Neuronal stem cell (in vitro differentiated cells): ENCODE measurements around the gene SH2D6.

Experiments
- DNase-seq: peaks from one replicate; pipeline ENCODE4 v3.0.0-alpha.2; 2013; ENCODE audit warnings: low spot score
- H2AFZ ChIP-seq: one replicate; pipeline ENCODE4 v1.6.1; 2013; ENCODE audit warnings: mild to moderate bottlenecking, low read length, inconsistent platforms
- H2AK5ac ChIP-seq: 2 replicates; pipeline ENCODE4 v1.6.1; 2013; ENCODE audit warnings: low read depth, mild to moderate bottlenecking, inconsistent platforms, low read length, moderate library complexity, mixed read lengths
- H2BK120ac ChIP-seq: 2 replicates; pipeline ENCODE4 v1.6.1; 2013; ENCODE audit warnings: low read depth, mild to moderate bottlenecking, inconsistent platforms, low read length, moderate library complexity, mixed read lengths
- H2BK12ac ChIP-seq: one replicate; pipeline ENCODE4 v1.6.1; 2013; ENCODE audit warnings: low read length, inconsistent platforms
- H2BK15ac ChIP-seq: 2 replicates; pipeline ENCODE4 v1.6.1; 2013; ENCODE audit warnings: mild to moderate bottlenecking, low read length, inconsistent platforms, mixed read lengths
- H2BK5ac ChIP-seq: one replicate; pipeline ENCODE4 v1.6.1; 2013; ENCODE audit warnings: inconsistent platforms, mild to moderate bottlenecking, low read length, moderate library complexity
- H3K14ac ChIP-seq: one replicate; pipeline ENCODE4 v1.6.1; 2013; ENCODE audit warnings: low read length, inconsistent platforms
- H3K18ac ChIP-seq: 2 replicates; pipeline ENCODE4 v1.6.1; 2013; ENCODE audit warnings: low read length, inconsistent platforms
- H3K23ac ChIP-seq: 2 replicates; pipeline ENCODE4 v1.6.1; 2013; ENCODE audit warnings: low read depth, mild to moderate bottlenecking, mixed read lengths, low read length, inconsistent platforms; ENCODE audit not compliant: poor library complexity
- H3K27ac ChIP-seq: replicated peaks from 3 replicates; pipeline ENCODE4 v1.5.1; 2013; ENCODE audit warnings: low read length, inconsistent platforms
- H3K27me3 ChIP-seq, 3 experiments: 2 replicates each; pipeline ENCODE4 v1.6.1; 2013; ENCODE audit warnings: low read length in 3 of 3, mild to moderate bottlenecking in 2 of 3, inconsistent platforms in 1 of 3, low read depth in 1 of 3, mixed read lengths in 1 of 3, moderate library complexity in 1 of 3; ENCODE audit not compliant: control insufficient read depth in 3 of 3, insufficient read depth in 3 of 3
- H3K36me3 ChIP-seq, 2 donors: replicated peaks in 1 of 2; 2 replicates each; pipeline ENCODE4 v1.6.1; 2013; ENCODE audit warnings: low read length in 2 of 2; ENCODE audit not compliant: control insufficient read depth in 2 of 2, insufficient read depth in 2 of 2
- H3K4ac ChIP-seq: 2 replicates; pipeline ENCODE4 v1.6.1; 2013; ENCODE audit warnings: inconsistent platforms, mild to moderate bottlenecking, low read length, moderate library complexity
- H3K4me1 ChIP-seq, 2 donors: 1 replicate in 1 of 2; 2 replicates in 1 of 2; pipeline ENCODE4 v1.6.1; 2013; ENCODE audit warnings: low read length in 2 of 2, low read depth in 1 of 2; ENCODE audit not compliant: control insufficient read depth in 2 of 2, insufficient read depth in 1 of 2
- H3K4me2 ChIP-seq: one replicate; pipeline ENCODE4 v1.6.1; 2013; ENCODE audit warnings: mild to moderate bottlenecking, low read length, inconsistent platforms; ENCODE audit not compliant: insufficient read depth, poor library complexity, severe bottlenecking
- H3K4me3 ChIP-seq, 2 donors: 2 replicates each; pipeline ENCODE4 v1.5.1; 2013; ENCODE audit warnings: low read length in 2 of 2, mild to moderate bottlenecking in 2 of 2, inconsistent platforms in 1 of 2, moderate library complexity in 1 of 2
- H3K79me1 ChIP-seq: one replicate; pipeline ENCODE4 v1.6.1; 2013; ENCODE audit warnings: low read depth, mild to moderate bottlenecking, inconsistent platforms, low read length, moderate library complexity
- H3K9ac ChIP-seq: one replicate; pipeline ENCODE4 v1.6.1; 2013; ENCODE audit warnings: mild to moderate bottlenecking, low read depth, low read length, inconsistent platforms; ENCODE audit not compliant: poor library complexity
- H3K9me3 ChIP-seq, 2 donors: replicated peaks in 1 of 2; 2 replicates each; pipeline versions ENCODE3 to v1.6.1; 2013; ENCODE audit warnings: low read length in 2 of 2, mild to moderate bottlenecking in 2 of 2, inconsistent platforms in 1 of 2, low read depth in 1 of 2, mixed read lengths in 1 of 2, moderate library complexity in 1 of 2; ENCODE audit not compliant: control insufficient read depth in 2 of 2, insufficient read depth in 1 of 2
- H4K8ac ChIP-seq: one replicate; pipeline ENCODE4 v1.6.1; 2013; ENCODE audit warnings: low read depth, mild to moderate bottlenecking, inconsistent platforms, low read length, moderate library complexity
- H4K91ac ChIP-seq: one replicate; pipeline ENCODE4 v1.6.1; 2013; ENCODE audit warnings: low read length, low read depth, mild to moderate bottlenecking, inconsistent platforms; ENCODE audit not compliant: poor library complexity
- WGBS, 2 donors: extraction: QIAGEN DNeasy Blood & Tissue Kit; methylation state at CpG; one replicate each; pipeline ENCODE4 v1.1.7; 2013; ENCODE audit warnings: missing lambda C conversion rate in 2 of 2, mixed read lengths in 1 of 2; ENCODE audit not compliant: insufficient read length in 2 of 2, insufficient replicate concordance in 1 of 2; ENCODE audit errors: extremely low coverage in 2 of 2; 5-methylcytosine and 5-hydroxymethylcytosine counted together

The SH2D6 gene

GRCh38 chr2:85457877-85458316 is 39.4 kb downstream of the SH2D6 start:
- Histone ChIP-seq H2AK5ac (no peak overlapping the region), H3K18ac (no peak overlapping the region), H3K79me1 (no peaks in the 10 kb centered on the region), H3K36me3 (no peaks in the 10 kb centered on the region), H3K23ac (no peak overlapping the region), H2BK15ac (no peak overlapping the region), H3K4me1 (no peaks in the 10 kb centered on the region), H2BK12ac (no peak overlapping the region), H3K27ac (no peak overlapping the region), H2BK120ac (no peak overlapping the region), H3K4me2 (no peak overlapping the region), H3K9me3 (no peaks in the 10 kb centered on the region), H3K9ac (no peak overlapping the region), H4K91ac (no peak overlapping the region), H2BK5ac (no peak overlapping the region), H3K14ac (no peak overlapping the region), H4K8ac (no peak overlapping the region), H2AFZ (no peak overlapping the region), H3K4me3 (no peak overlapping the region), H3K4ac (no peak overlapping the region), H3K27me3 (peaks cover 0 to 10% (median 2%) of the 10 kb centered on the region in 3 experiments)
- DNase-seq: no peak
- WGBS, 2 donors: no CpG with 5 or more reads among the region's 6 CpGs

DNA sequence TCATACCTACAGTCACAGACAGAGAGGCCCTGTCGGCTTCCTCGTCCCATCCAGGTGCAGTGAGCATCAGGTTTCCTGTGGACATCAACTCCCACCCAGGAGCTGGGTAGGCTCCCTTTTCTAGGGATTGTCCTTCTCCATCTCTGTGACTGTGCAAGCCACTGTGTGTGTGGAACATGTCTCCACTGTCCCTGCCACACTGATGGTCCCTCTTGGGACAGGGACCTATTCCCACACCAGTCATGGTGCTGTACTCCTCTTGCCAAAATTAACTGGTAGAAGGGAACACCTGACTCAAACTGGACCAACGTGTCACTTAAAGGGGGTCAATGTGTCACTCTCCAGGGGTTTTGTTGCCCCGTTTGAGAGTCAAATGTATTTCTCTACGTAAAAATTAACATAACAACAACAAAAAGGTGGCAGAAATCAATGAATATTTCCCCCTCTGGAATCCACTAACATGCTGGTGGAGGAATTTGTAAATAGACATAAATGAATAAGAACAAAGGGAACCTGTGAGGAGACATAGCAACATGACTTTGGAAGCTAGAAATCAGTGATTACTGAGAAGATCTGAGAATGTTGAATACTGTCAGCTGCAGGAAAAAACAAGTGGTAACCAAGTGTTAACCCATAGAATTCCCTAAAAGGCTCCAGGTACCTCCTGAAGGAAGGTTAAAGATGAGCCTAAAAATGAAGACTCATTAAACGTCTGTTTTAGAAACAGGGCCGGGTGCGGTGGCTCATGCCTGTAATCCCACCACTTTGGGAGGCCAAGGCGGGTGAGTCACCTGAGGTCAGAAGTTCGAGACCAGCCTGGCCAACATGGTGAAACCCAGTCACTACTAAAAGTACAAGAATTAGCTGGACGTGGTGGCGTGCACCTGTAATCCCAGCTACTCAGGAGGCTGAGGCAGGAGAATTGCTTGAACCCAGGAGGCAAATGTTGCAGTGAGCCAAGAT is 40.4 kb downstream of the SH2D6 start:
- H4K91ac ChIP-seq: no peak overlapping the region
- no peak overlapping the region for H2BK12ac ChIP-seq
- WGBS, 2 donors: no CpG with 5 or more reads among the region's 12 CpGs
- H3K27me3 ChIP-seq: peaks cover 0 to 10% (median 2%) of the 10 kb centered on the region in 3 experiments
- no peak for DNase-seq
- H2BK120ac ChIP-seq: no peak overlapping the region
- no peak overlapping the region for H3K4me3 ChIP-seq
- H3K14ac ChIP-seq: no peak overlapping the region
- no peak overlapping the region for H2AK5ac ChIP-seq
- H3K4ac ChIP-seq: no peak overlapping the region
- no peaks in the 10 kb centered on the region for H3K9me3 ChIP-seq
- H2BK5ac ChIP-seq: no peak overlapping the region
- H4K8ac ChIP-seq: no peak overlapping the region
- no peak overlapping the region for H3K4me2 ChIP-seq
- H3K18ac ChIP-seq: no peak overlapping the region
- no peak overlapping the region for H2BK15ac ChIP-seq
- no peak overlapping the region for H2AFZ ChIP-seq
- H3K79me1 ChIP-seq: no peaks in the 10 kb centered on the region
- no peaks in the 10 kb centered on the region for H3K4me1 ChIP-seq
- H3K27ac ChIP-seq: no peak overlapping the region
- no peak overlapping the region for H3K23ac ChIP-seq
- H3K9ac ChIP-seq: no peak overlapping the region
- no peaks in the 10 kb centered on the region for H3K36me3 ChIP-seq

DNA sequence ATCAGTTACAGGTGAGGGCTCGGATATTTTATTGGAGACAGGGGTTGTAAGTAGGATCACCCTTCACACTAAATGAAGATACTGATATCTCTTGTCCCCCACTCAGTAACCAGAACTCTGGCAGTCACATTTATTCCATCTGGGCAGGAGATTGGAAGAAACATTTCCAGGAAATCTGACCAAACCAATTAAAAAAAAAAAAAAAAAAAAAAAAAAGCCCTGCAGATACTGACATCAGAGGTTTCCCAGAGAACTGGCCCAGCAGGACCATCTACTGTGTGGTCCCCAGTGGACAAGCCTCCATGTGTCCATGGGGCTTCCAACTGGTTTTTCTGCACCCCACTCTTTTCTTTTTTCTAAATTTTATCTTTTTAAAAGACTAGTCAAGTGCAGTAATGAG is 41.3 kb downstream of the SH2D6 start:
- WGBS, 2 donors: no CpG with 5 or more reads among the region's 1 CpG

DNA sequence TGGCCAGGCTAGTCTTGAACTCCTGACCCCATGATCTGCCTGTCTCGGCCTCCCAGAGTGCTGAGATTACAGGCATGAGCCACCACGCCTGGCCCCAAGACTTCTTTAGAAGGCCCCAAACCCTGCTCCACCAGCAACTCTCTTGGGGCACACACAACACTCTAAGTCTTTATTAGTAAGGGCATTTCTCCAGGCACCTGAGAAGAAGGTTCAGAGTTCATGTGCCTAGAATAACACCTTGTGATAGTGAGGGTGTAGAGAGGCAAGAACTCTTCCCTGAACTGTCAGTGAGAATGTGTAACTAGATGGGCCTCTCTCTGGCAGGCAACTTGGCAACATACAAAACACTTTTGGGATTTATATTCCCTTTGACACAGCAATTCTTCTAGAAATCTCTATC is 43.8 kb downstream of the SH2D6 start:
- no CpG with 5 or more reads among the region's 2 CpGs for WGBS, 2 donors
- no peak overlapping the region for H2BK12ac ChIP-seq

More for the DNA sequence above, 41.3 kb downstream of the SH2D6 start:
- no peaks in the 10 kb centered on the region for H3K79me1 ChIP-seq
- H3K27ac ChIP-seq: no peak overlapping the region
- no peak overlapping the region for H3K14ac ChIP-seq
- H2AK5ac ChIP-seq: no peak overlapping the region
- no peak overlapping the region for H3K9ac ChIP-seq
- no peak overlapping the region for H3K18ac ChIP-seq
- H3K23ac ChIP-seq: no peak overlapping the region
- no peak overlapping the region for H2BK12ac ChIP-seq
- no peak overlapping the region for H3K4ac ChIP-seq
- no peak overlapping the region for H2AFZ ChIP-seq
- no peaks in the 10 kb centered on the region for H3K36me3 ChIP-seq
- no peak overlapping the region for H4K8ac ChIP-seq
- H2BK15ac ChIP-seq: no peak overlapping the region
- no peak overlapping the region for H2BK120ac ChIP-seq
- H3K4me1 ChIP-seq: no peaks in the 10 kb centered on the region
- no peak overlapping the region for H2BK5ac ChIP-seq
- no peak overlapping the region for H4K91ac ChIP-seq
- H3K4me2 ChIP-seq: no peak overlapping the region
- peaks cover 0 to 10% (median 2%) of the 10 kb centered on the region in 3 experiments for H3K27me3 ChIP-seq
- no peak for DNase-seq
- no peak overlapping the region for H3K4me3 ChIP-seq
- no peaks in the 10 kb centered on the region for H3K9me3 ChIP-seq

More for the DNA sequence above, 43.8 kb downstream of the SH2D6 start:
- H3K14ac ChIP-seq: no peak overlapping the region
- no peak overlapping the region for H3K23ac ChIP-seq
- no peak overlapping the region for H4K8ac ChIP-seq
- H3K4me2 ChIP-seq: no peak overlapping the region
- H2BK15ac ChIP-seq: no peak overlapping the region
- H2BK5ac ChIP-seq: no peak overlapping the region
- no peak overlapping the region for H4K91ac ChIP-seq
- no peak overlapping the region for H3K9ac ChIP-seq
- DNase-seq: no peak
- no peak overlapping the region for H2BK120ac ChIP-seq
- H3K79me1 ChIP-seq: no peaks in the 10 kb centered on the region
- no peaks in the 10 kb centered on the region for H3K4me1 ChIP-seq
- no peak overlapping the region for H3K18ac ChIP-seq
- no peak overlapping the region for H3K4ac ChIP-seq
- H2AFZ ChIP-seq: no peak overlapping the region
- H3K27ac ChIP-seq: no peak overlapping the region
- no peak overlapping the region for H3K4me3 ChIP-seq
- no peak overlapping the region for H2AK5ac ChIP-seq
- H3K27me3 ChIP-seq: peaks cover 0 to 10% (median 0%) of the 10 kb centered on the region in 3 experiments
- H3K36me3 ChIP-seq: no peaks in the 10 kb centered on the region
- no peaks in the 10 kb centered on the region for H3K9me3 ChIP-seq
